ENCODE data around the gene HECW1. TPM values are rescaled to one million over a fixed set of nuclear protein-coding genes. Genes with fewer than 3 reads are reported as not detected.

The HECW1 gene
- total RNA-seq, 4 donors from 2014 or later: 0.09 to 0.32 (median 0.12) TPM

- no peak for DNase-seq (ENCODE audit: low spot score)
- TF ChIP-seq CTCF (IDR thresholded peaks at IDR 0.05): no peak
- ATAC-seq (ENCODE audit: low FRiP score): no peak
Observed at GRCh38 chr7:43557831-43558495, 445.5 kb downstream of the HECW1 start.

GRCh38 chr7:43559171-43559945 is 446.9 kb downstream of the HECW1 start:
- ATAC-seq (ENCODE audit: low FRiP score) (no peak), DNase-seq (ENCODE audit: low spot score) (no peak)

GRCh38 chr7:43559946-43560335 is 447.5 kb downstream of the HECW1 start:
- ATAC-seq (ENCODE audit: low FRiP score) (no peak), DNase-seq (ENCODE audit: low spot score) (no peak)
- TF ChIP-seq CTCF (IDR thresholded peaks at IDR 0.05): no peak

More at GRCh38 chr7:43559171-43559945, 446.9 kb downstream of the HECW1 start:
- no peak for TF ChIP-seq CTCF (IDR thresholded peaks at IDR 0.05)

GRCh38 chr7:43560742-43561330 is 448.4 kb downstream of the HECW1 start:
- DNase-seq (ENCODE audit: low spot score) (no peak), ATAC-seq (ENCODE audit: low FRiP score) (no peak)

GRCh38 chr7:43562383-43562782 is 449.9 kb downstream of the HECW1 start:
- DNase-seq (ENCODE audit: low spot score) (no peak), ATAC-seq (ENCODE audit: low FRiP score) (no peak)
- no peak for TF ChIP-seq CTCF (IDR thresholded peaks at IDR 0.05)

More at GRCh38 chr7:43560742-43561330, 448.4 kb downstream of the HECW1 start:
- TF ChIP-seq CTCF (IDR thresholded peaks at IDR 0.05): no peak

- ATAC-seq (ENCODE audit: low FRiP score): no peak
- no peak for DNase-seq (ENCODE audit: low spot score)
- TF ChIP-seq CTCF (IDR thresholded peaks at IDR 0.05): no peak
Observed at GRCh38 chr7:43565786-43566185, 453.3 kb downstream of the HECW1 start.
